GM23338 (cell line): ENCODE results near the gene HIF3A. TPM values are rescaled to one million over a fixed set of nuclear protein-coding genes. Genes with fewer than 3 reads are reported as not detected.

Source experiments
- EZH2phosphoT487 ChIP-seq: fragments of 200-600 bp; sonication (generic); IDR thresholded peaks from one replicate; pipeline ENCODE4 v1.8.1; 2018; ENCODE audit warnings: antibody characterized with exemption; ENCODE audit not compliant: unreplicated experiment
- polyA plus RNA-seq: library from polyadenylated mRNA; unstranded; fragments of >200 nt; fragmentation: Nextera tagmentation; extraction: Ambion mirVana; gene quantifications from 2 replicates; pipeline ENCODE4 v1.2.1, GENCODE V29; 2016
- small RNA-seq: library from RNA; depleted of rRNA; stranded (forward); fragments of <200 nt; gene quantifications from one replicate; pipeline ENCODE3, GENCODE V24; 2014; ENCODE audit warnings: low replicate concordance
- total RNA-seq: library from RNA; depleted of rRNA; stranded (reverse); fragments of >200 nt; shearing (Covaris generic); gene quantifications from 2 replicates; pipeline ENCODE4 v1.2.3, GENCODE V29; 2014; rRNA removed
- TF ChIP-seq, protein P1 (sequence below): IDR thresholded peaks from 2 replicates; pipeline ENCODE4 v1.6.1; 2016; ENCODE audit warnings: antibody characterized with exemption

Gene HIF3A
- total and polyA plus RNA-seq, 2 experiments from 2014 or later, result 20.4 to 70.5 TPM

DNA sequence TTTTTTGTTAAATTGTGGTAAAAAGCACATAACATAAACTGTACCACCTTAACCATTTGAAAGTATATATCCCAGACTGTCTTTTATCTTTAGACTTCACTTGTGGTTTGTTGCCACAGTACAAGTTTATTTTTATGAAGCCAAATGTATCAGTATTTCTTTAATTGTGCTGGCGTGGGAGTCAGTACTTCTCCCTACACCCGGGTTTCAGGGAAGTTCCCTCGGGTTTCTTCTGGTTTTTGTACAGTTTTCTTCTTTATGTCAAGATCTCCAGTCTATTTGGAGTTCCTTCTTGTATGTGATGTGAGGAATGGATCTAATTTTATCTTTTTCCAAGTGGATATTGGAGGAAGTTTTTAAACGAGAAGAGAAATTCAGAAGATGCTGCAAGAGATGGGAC lies 96.0 kb downstream of the HIF3A start (continued):
- TF ChIP-seq, protein P1, sequence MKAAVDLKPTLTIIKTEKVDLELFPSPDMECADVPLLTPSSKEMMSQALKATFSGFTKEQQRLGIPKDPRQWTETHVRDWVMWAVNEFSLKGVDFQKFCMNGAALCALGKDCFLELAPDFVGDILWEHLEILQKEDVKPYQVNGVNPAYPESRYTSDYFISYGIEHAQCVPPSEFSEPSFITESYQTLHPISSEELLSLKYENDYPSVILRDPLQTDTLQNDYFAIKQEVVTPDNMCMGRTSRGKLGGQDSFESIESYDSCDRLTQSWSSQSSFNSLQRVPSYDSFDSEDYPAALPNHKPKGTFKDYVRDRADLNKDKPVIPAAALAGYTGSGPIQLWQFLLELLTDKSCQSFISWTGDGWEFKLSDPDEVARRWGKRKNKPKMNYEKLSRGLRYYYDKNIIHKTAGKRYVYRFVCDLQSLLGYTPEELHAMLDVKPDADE, result no peak
- TF ChIP-seq EZH2phosphoT487, result no peak

Small RNA genes lying within 50 kb of the gene (small RNA-seq; reads per million reads assigned to genes)
- not detected for gene RNU6-924P

Other genes with a start within 250 kb of the HIF3A start
- gene IGFL3, start 172.4 kb upstream of the HIF3A start, total RNA-seq, result not detected in 2 replicates
- not detected in 2 replicates for gene IGFL3, start 172.4 kb upstream of the HIF3A start, polyA plus RNA-seq
- gene IGFL2, start 148.8 kb upstream of the HIF3A start, total RNA-seq, result not detected in 2 replicates
- not detected in 2 replicates for gene IGFL2, start 148.8 kb upstream of the HIF3A start, polyA plus RNA-seq
- gene IGFL1, start 67.3 kb upstream of the HIF3A start, total RNA-seq, result not detected in 2 replicates
- gene IGFL1, start 67.3 kb upstream of the HIF3A start, polyA plus RNA-seq, result not detected in 2 replicates
- 111 and 123 TPM in 2 replicates for gene PPP5C, start 50.0 kb downstream of the HIF3A start, total RNA-seq
- 45.3 and 51.6 TPM in 2 replicates for gene PPP5C, start 50.0 kb downstream of the HIF3A start, polyA plus RNA-seq
- gene CCDC8, start 116.5 kb downstream of the HIF3A start, total RNA-seq, result 16.5 and 17.4 TPM in 2 replicates
- gene CCDC8, start 116.5 kb downstream of the HIF3A start, polyA plus RNA-seq, result 5.6 and 6.0 TPM in 2 replicates
- 2.3 and 2.6 TPM in 2 replicates for gene PNMA8C, start 131.9 kb downstream of the HIF3A start, total RNA-seq
- 0.44 and 0.59 TPM in 2 replicates for gene PNMA8C, start 131.9 kb downstream of the HIF3A start, polyA plus RNA-seq
- 17.8 and 19.6 TPM in 2 replicates for gene PNMA8A, start 174.5 kb downstream of the HIF3A start, total RNA-seq
- 21.7 and 28.0 TPM in 2 replicates for gene PNMA8A, start 174.5 kb downstream of the HIF3A start, polyA plus RNA-seq
- gene PNMA8B, start 198.8 kb downstream of the HIF3A start, total RNA-seq, result 1.6 and 1.7 TPM in 2 replicates
- gene PNMA8B, start 198.8 kb downstream of the HIF3A start, polyA plus RNA-seq, result 0.44 and 0.80 TPM in 2 replicates